GM18520 (cell line): Measurements from ENCODE around the gene DPF3.

Experiments used
- ATAC-seq: cut with Tn5 transposase; IDR thresholded peaks from one replicate; pipeline ENCODE4 v1.9.1; 2021; ENCODE audit not compliant: unreplicated experiment

The DPF3 gene

GRCh38 chr14:72621387-72622065 lies 272.4 kb downstream of the DPF3 start:
- no peak for ATAC-seq

- ATAC-seq = no peak
These were observed 274.0 kb downstream of the DPF3 start for GRCh38 chr14:72619881-72620280.

GRCh38 chr14:72619111-72619571 lies 274.8 kb downstream of the DPF3 start:
- ATAC-seq = no peak

- no peak for ATAC-seq
These were observed 275.5 kb downstream of the DPF3 start for GRCh38 chr14:72618424-72618823.

- no peak for ATAC-seq
These were observed 276.4 kb downstream of the DPF3 start for GRCh38 chr14:72617391-72618031.

GRCh38 chr14:72616811-72617210 lies 277.1 kb downstream of the DPF3 start:
- no peak for ATAC-seq

- ATAC-seq = no peak
These were observed 277.6 kb downstream of the DPF3 start for GRCh38 chr14:72616294-72616693.

GRCh38 chr14:72615451-72616121 lies 278.3 kb downstream of the DPF3 start:
- no peak for ATAC-seq

GRCh38 chr14:72614891-72615415 lies 278.9 kb downstream of the DPF3 start:
- ATAC-seq = no peak

- ATAC-seq = no peak
These were observed 279.5 kb downstream of the DPF3 start for GRCh38 chr14:72614365-72614764.

- no peak for ATAC-seq
These were observed 280.0 kb downstream of the DPF3 start for GRCh38 chr14:72613975-72614319.

GRCh38 chr14:72613231-72613974 lies 280.5 kb downstream of the DPF3 start:
- no peak for ATAC-seq

- ATAC-seq = no peak
These were observed 281.9 kb downstream of the DPF3 start for GRCh38 chr14:72612041-72612440.

- ATAC-seq = no peak
These were observed 282.4 kb downstream of the DPF3 start for GRCh38 chr14:72611506-72611905.

GRCh38 chr14:72610831-72611200 lies 283.1 kb downstream of the DPF3 start:
- ATAC-seq = no peak

GRCh38 chr14:72610096-72610830 lies 283.6 kb downstream of the DPF3 start:
- no peak for ATAC-seq

- ATAC-seq = no peak
These were observed 284.5 kb downstream of the DPF3 start for GRCh38 chr14:72609205-72609916.

GRCh38 chr14:72608391-72609204 lies 285.3 kb downstream of the DPF3 start:
- no peak for ATAC-seq
